Measurements from ENCODE around the gene KIR2DL4. TPM values are rescaled to one million over a fixed set of nuclear protein-coding genes. Genes with fewer than 3 reads are reported as not detected.
"Not testable (repeated sequence)": the region's sequence is repeated elsewhere in the genome, so short reads cannot be mapped to it uniquely, and the experiment has no call there.

The KIR2DL4 gene
- total and polyA plus RNA-seq, 2 experiments from 2014 or later: not detected

GRCh38 chr19:54817670-54818536, 14.5 kb downstream of the KIR2DL4 start:
- no peak for DNase-seq (ENCODE audit: low read depth in 1 of 2, low spot score in 1 of 2)
- H3K9me3 ChIP-seq (ENCODE audit: low read depth): no peaks in the 10 kb centered on the region
- no peak overlapping the region for H3K27ac ChIP-seq
- TF ChIP-seq, protein P1, sequence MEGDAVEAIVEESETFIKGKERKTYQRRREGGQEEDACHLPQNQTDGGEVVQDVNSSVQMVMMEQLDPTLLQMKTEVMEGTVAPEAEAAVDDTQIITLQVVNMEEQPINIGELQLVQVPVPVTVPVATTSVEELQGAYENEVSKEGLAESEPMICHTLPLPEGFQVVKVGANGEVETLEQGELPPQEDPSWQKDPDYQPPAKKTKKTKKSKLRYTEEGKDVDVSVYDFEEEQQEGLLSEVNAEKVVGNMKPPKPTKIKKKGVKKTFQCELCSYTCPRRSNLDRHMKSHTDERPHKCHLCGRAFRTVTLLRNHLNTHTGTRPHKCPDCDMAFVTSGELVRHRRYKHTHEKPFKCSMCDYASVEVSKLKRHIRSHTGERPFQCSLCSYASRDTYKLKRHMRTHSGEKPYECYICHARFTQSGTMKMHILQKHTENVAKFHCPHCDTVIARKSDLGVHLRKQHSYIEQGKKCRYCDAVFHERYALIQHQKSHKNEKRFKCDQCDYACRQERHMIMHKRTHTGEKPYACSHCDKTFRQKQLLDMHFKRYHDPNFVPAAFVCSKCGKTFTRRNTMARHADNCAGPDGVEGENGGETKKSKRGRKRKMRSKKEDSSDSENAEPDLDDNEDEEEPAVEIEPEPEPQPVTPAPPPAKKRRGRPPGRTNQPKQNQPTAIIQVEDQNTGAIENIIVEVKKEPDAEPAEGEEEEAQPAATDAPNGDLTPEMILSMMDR (IDR thresholded peaks at IDR 0.05; ENCODE audit: low read depth, low read length): no peak
- H3K4me1 ChIP-seq (ENCODE audit: low read depth): no peaks in the 10 kb centered on the region
- no peak overlapping the region for H3K4me3 ChIP-seq
- H3K36me3 ChIP-seq: no peaks in the 10 kb centered on the region
- no peaks in the 10 kb centered on the region for H3K27me3 ChIP-seq

DNA sequence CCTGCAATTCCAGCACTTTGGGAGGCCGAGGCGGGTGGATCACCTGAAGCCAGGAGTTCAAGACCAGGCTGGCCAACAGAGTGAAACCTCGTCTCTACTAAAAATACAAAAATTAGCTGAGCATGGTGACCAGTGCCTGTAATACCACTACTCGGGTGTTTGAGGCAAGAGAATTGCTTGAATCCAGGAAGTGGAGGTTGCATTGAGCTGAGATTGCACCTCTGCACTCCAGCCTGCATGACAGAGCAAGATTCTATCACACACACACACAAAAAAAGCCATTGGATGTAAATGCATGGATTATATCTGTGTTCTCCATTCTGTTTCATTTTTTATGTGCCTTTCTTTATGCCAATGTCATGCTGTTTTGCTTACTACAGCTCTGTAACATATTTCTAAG, 21.0 kb downstream of the KIR2DL4 start:
- not testable (repeated sequence) for H3K4me1 ChIP-seq (ENCODE audit: low read depth); H3K9me3 ChIP-seq (ENCODE audit: low read depth); DNase-seq (ENCODE audit: low read depth in 1 of 2, low spot score in 1 of 2); H3K4me3 ChIP-seq; H3K27me3 ChIP-seq; H3K36me3 ChIP-seq; H3K27ac ChIP-seq

DNA sequence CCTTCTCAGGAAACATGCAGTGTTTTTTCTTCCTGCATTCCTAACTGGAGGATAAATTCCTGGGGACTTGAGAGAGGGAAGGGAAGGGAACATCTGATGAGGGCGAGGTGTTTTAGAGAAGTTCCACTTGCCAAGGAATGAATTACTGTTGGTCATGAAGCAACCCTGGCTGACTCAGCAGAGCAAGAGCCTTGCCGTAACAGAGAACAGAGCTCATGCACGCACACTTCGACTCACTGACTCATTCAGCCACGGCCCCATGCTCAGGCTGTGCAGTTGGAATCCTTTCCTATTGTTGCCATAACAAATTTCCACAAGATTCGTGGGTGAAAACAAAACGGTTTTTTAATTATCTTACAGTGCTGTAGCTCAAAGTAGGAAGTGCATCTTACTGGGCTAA, 21.9 kb downstream of the KIR2DL4 start:
- H3K9me3 ChIP-seq (ENCODE audit: low read depth); DNase-seq (ENCODE audit: low read depth in 1 of 2, low spot score in 1 of 2); H3K27ac ChIP-seq; H3K27me3 ChIP-seq; H3K4me1 ChIP-seq (ENCODE audit: low read depth); H3K36me3 ChIP-seq; H3K4me3 ChIP-seq: not testable (repeated sequence)

DNA sequence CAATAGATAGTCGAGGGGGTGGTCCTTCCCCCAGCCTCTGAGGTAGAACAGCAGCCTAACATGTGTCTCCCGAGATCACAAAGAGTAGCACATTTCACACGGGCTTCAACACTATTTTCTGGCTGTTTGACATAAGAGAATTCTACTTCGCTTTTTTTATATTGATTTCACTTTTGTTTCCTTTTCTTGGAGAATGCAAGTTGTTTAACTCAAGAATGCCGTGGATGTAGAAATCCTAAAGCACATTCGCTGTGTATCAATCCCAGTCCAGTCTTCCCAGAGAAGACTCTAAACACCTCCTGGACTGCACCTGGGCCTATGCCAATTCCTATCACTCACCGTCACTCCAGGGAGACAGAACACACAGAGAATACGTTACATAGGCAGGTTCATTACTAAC, 24.7 kb downstream of the KIR2DL4 start:
- H3K27me3 ChIP-seq; H3K9me3 ChIP-seq (ENCODE audit: low read depth); H3K4me3 ChIP-seq; DNase-seq (ENCODE audit: low read depth in 1 of 2, low spot score in 1 of 2); H3K4me1 ChIP-seq (ENCODE audit: low read depth); H3K27ac ChIP-seq; H3K36me3 ChIP-seq: not testable (repeated sequence)

GRCh38 chr19:54832496-54832895, 29.1 kb downstream of the KIR2DL4 start, which contains the start of gene KIR2DS4:
TSS of gene KIR2DS4 (plus strand) at chr19:54832676.
- not testable (repeated sequence) for H3K27ac ChIP-seq; DNase-seq (ENCODE audit: low read depth in 1 of 2, low spot score in 1 of 2); H3K4me1 ChIP-seq (ENCODE audit: low read depth); H3K4me3 ChIP-seq; H3K27me3 ChIP-seq; H3K36me3 ChIP-seq; H3K9me3 ChIP-seq (ENCODE audit: low read depth)

DNA sequence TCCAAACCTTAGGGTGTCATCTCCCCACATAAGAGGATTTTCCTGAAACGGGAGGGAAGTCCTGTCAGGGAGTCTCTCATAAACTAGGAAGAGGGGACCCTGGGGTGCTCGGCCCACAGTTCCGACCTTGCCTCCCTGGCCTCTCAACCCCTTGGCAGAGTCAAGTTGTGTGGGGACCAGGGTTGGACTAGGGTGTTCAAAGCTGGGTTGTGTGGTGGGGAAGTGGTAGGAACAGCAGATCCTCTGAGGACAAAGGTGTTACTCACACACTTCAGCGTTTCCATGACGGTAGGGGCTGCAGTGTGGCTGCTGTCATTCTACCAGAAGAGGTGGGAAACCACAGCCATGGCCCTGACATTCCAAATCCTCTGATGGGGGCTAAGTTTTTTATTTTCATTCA, 31.7 kb downstream of the KIR2DL4 start:
- H3K36me3 ChIP-seq; H3K4me3 ChIP-seq; DNase-seq (ENCODE audit: low read depth in 1 of 2, low spot score in 1 of 2): not testable (repeated sequence)

GRCh38 chr19:54837522-54837921, 34.1 kb downstream of the KIR2DL4 start:
- not testable (repeated sequence) for H3K4me3 ChIP-seq; H3K9me3 ChIP-seq (ENCODE audit: low read depth); H3K27ac ChIP-seq; H3K4me1 ChIP-seq (ENCODE audit: low read depth); DNase-seq (ENCODE audit: low read depth in 1 of 2, low spot score in 1 of 2); H3K27me3 ChIP-seq; H3K36me3 ChIP-seq

More for the DNA sequence above, 31.7 kb downstream of the KIR2DL4 start:
- H3K4me1 ChIP-seq (ENCODE audit: low read depth); H3K9me3 ChIP-seq (ENCODE audit: low read depth); H3K27me3 ChIP-seq; H3K27ac ChIP-seq: not testable (repeated sequence)

GRCh38 chr19:54843171-54843570, 39.8 kb downstream of the KIR2DL4 start:
- H3K9me3 ChIP-seq (ENCODE audit: low read depth); H3K36me3 ChIP-seq; H3K4me3 ChIP-seq; H3K27ac ChIP-seq; H3K27me3 ChIP-seq; DNase-seq (ENCODE audit: low read depth in 1 of 2, low spot score in 1 of 2); H3K4me1 ChIP-seq (ENCODE audit: low read depth): not testable (repeated sequence)

GRCh38 chr19:54850061-54850640, 46.7 kb downstream of the KIR2DL4 start, which contains the start of gene KIR3DL2:
TSS of gene KIR3DL2 (plus strand) at chr19:54850443. CDS start at chr19:54850476, 33 bp downstream.
- not testable (repeated sequence) for DNase-seq (ENCODE audit: low read depth in 1 of 2, low spot score in 1 of 2); H3K4me3 ChIP-seq; H3K27ac ChIP-seq; H3K27me3 ChIP-seq; H3K9me3 ChIP-seq (ENCODE audit: low read depth); H3K4me1 ChIP-seq (ENCODE audit: low read depth); H3K36me3 ChIP-seq
